HG03469 (cell line): ENCODE data around the gene CDK16.

ENCODE experiments used
- ATAC-seq: cut with Tn5 transposase; IDR thresholded peaks from one replicate; pipeline ENCODE4 v1.9.1; 2021; ENCODE audit warnings: mild to moderate bottlenecking, moderate library complexity, moderate number of reproducible peaks; ENCODE audit not compliant: unreplicated experiment

Gene CDK16

GRCh38 chrX:47218280-47218919 lies at the start of gene CDK16:
Gene CDK16 (plus strand): TSS chrX:47218681. CDS start chrX:47223558, 4,877 bp downstream.
- ATAC-seq, result peak; percentile 27

GRCh38 chrX:47169273-47169672 lies 49.2 kb upstream of the CDK16 start:
- ATAC-seq, result no peak

GRCh38 chrX:47169726-47170515 lies 48.6 kb upstream of the CDK16 start:
- no peak for ATAC-seq

GRCh38 chrX:47170861-47171692 lies 47.4 kb upstream of the CDK16 start:
- ATAC-seq, result no peak

- no peak for ATAC-seq
Observed at GRCh38 chrX:47171996-47172395, 46.5 kb upstream of the CDK16 start.

DNA sequence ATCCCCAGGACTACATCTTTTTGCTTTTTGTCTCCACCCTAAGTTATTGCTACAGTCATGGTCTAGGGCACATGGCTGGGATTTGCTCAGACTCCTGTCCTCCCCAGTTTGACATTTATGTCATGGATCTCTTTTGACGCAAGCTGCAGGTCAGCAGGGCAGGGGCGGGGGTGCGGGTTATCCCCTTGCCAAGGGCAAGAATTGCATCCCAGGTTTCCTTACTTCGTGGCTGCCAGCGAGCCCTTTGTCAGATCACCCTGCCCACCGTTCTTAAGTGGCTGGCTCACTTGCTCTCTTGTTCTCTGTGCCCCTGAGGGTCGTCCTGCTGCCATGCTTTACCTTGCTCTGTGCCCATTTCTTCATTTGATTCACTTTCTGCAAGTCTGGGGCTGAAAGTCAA lies 45.9 kb upstream of the CDK16 start:
- no peak for ATAC-seq

DNA sequence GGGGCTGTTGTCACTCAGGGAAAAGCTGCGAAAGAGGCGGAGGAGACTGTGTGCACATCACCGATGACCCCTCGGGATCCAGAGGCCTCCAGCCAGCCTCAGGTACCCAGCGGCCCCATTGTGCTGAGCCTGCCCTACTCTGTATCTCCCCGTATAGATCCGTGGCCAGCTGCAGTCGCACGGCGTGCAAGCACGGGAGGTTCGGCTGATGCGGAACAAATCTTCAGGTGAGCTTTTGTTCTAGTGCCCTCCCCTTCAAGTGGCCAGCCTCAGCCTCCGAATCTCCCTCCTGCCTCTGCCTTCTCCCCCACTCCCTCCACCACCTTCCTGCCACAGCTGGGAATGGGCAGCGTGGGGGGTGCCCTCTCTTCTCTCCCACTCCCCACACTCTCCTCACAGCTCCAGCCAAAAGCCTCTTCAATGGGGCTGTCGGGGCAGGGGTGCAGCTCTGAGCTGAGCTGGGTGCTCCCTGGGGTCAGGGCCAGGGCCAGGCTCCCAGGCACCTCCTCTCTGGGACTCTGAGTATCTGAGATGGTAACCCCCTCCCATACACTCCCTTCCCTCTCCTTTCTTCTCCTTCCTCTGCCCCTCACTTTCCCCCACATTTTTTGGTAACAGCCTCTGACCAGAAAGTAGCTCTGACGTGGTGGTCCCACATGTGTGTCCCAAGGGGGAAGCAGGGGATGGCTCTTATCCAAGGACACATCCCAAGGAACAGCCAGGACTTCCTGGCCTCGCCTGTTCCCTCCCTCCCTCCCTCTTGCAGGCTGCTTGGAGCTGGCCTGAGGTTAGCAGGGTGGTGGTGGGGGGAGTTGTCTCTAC lies 45.3 kb upstream of the CDK16 start:
- ATAC-seq, result no peak

GRCh38 chrX:47174376-47174775 lies 44.1 kb upstream of the CDK16 start:
- ATAC-seq, result no peak

- no peak for ATAC-seq
Observed at GRCh38 chrX:47174846-47175587, 43.5 kb upstream of the CDK16 start.

GRCh38 chrX:47175588-47175980 lies 42.9 kb upstream of the CDK16 start:
- ATAC-seq, result no peak

- no peak for ATAC-seq
Observed at GRCh38 chrX:47176101-47176740, 42.3 kb upstream of the CDK16 start.

GRCh38 chrX:47177079-47177478 lies 41.4 kb upstream of the CDK16 start:
- no peak for ATAC-seq

DNA sequence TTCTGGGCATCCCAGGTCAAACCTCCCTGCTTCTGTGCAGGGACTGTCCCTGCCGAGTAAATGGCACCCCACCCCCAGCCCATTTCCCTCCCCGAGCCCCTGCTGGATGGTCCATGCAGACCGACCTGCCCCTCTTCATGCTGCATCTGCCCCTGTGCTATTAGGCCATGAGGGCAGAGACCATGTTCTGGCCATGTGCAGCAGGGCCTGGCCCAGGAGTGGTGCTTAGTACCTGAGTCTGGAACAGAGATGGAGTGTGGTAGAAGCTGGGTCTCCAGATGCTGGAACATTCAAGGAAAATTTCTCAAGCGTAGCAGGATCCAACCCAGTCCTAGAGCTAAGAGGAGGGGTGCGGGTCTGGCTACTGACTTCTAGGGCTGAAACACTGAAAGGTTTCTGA lies 40.1 kb upstream of the CDK16 start:
- ATAC-seq, result no peak

- ATAC-seq, result no peak
Observed at GRCh38 chrX:47179221-47179927, 39.1 kb upstream of the CDK16 start.

- no peak for ATAC-seq
Observed at GRCh38 chrX:47179928-47180255, 38.6 kb upstream of the CDK16 start.

DNA sequence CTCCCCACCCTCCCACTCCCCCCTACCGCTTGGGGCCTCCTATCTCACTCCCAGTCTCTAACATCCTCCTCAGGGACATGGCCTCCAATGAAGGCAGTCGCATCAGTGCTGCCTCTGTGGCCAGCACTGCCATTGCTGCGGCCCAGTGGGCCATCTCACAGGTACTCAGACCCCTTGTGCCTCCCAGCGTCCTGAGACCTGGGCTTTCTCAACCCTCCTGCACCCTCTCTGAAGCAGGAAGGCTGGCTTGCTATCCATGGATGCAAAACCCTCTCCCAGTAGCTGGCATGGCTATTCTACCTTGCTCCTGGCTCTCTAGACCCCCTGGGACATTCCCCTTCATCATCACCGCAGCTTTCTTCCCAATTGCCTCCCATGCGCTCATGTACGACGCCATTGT lies 38.1 kb upstream of the CDK16 start:
- ATAC-seq, result no peak

DNA sequence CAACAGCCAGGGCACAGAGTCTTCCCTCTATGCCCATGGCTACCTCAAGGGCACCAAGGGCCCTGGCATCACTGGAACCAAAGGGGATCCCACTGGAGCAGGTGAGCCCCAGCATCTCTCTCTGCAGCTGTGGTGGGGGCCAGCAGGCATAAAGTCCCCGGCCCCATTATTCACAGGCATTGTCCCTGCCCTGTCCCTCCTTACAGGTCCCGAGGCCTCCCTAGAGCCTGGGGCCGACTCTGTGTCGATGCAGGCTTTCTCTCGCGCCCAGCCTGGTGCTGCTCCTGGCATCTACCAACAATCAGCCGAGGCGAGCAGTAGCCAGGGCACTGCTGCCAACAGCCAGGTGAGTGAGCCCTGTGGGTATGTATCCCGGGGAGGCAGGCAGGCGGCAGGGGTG lies 37.2 kb upstream of the CDK16 start:
- ATAC-seq, result no peak

DNA sequence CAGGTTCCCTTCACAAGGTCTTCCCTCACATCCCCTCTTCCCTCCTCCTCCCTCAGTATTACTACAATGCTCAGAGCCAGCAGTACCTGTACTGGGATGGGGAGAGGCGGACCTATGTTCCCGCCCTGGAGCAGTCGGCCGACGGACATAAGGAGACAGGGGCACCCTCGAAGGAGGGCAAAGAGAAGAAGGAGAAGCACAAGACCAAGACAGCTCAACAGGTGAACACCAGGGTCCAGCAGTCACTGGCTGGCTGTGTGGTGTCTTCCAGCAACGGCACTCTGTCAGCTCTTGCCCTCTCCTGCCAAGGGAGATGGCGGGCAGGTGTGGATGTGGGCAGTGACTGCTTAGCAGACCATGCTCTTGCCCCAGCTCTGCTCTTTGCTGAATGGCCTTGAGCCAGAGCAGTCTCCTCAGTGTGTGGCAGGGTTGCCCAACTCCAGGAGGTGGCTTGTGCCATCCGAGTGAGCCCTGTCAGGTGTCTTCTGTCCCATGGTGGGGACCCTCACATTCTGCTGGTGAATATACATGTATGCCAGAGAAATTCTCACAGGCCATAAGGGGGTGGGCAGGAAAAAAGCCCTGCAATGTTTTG lies 36.3 kb upstream of the CDK16 start:
- ATAC-seq, result no peak

GRCh38 chrX:47184486-47184885 lies 34.0 kb upstream of the CDK16 start:
- ATAC-seq, result no peak
